AG04450 (cell line): Measurements from ENCODE around the gene MBOAT2. TPM values are rescaled to one million over a fixed set of nuclear protein-coding genes. Genes with fewer than 3 reads are reported as not detected.

Source experiments
- CTCF ChIA-PET: fragments of 300-600, 350-600 bp; formaldehyde crosslinking; extraction: SDS; loops from one replicate; lab custom pipeline; 2022; ENCODE audit warnings: antibody characterized with exemption, inconsistent platforms; lab: Charles Lee
- POLR2A ChIA-PET: fragments of 350-600 bp; formaldehyde crosslinking; extraction: SDS; loops from one replicate; lab custom pipeline; 2021; ENCODE audit warnings: antibody characterized with exemption, inconsistent platforms; lab: Yijun Ruan, JAX
- DNase-seq: peaks from one replicate; pipeline ENCODE4 v3.0.0-alpha.2; 2011; ENCODE audit warnings: low read depth, low spot score
- H3K27ac ChIP-seq: one replicate; pipeline ENCODE4 v1.5.1; 2012; ENCODE audit warnings: low read depth, low read length, control low read depth
- H3K27me3 ChIP-seq: one replicate; pipeline ENCODE4 v1.6.0; 2012; ENCODE audit warnings: low read length; ENCODE audit not compliant: control insufficient read depth, insufficient read depth
- H3K4me3 ChIP-seq: 2 replicates; pipeline ENCODE4 v1.5.1; 2011; ENCODE audit warnings: mild to moderate bottlenecking, low read depth, low read length, control low read depth
- H3K9me3 ChIP-seq: 2 replicates; pipeline ENCODE4 v1.5.1; 2012; ENCODE audit warnings: low read length; ENCODE audit not compliant: control insufficient read depth, insufficient read depth
- CTCF ChIP-seq: IDR thresholded peaks from 2 replicates; pipeline ENCODE4 v1.5.1; 2011; ENCODE audit warnings: low read depth, low read length, control low read depth, inconsistent platforms
- polyA plus RNA-seq: library from polyadenylated mRNA; depleted of rRNA; stranded (reverse); fragments of >200 nt; gene quantifications from 2 replicates; pipeline ENCODE4 v1.2.3, GENCODE V29; 2011

The MBOAT2 gene
- polyA plus RNA-seq, 1 experiment = 75.2 TPM

DNA sequence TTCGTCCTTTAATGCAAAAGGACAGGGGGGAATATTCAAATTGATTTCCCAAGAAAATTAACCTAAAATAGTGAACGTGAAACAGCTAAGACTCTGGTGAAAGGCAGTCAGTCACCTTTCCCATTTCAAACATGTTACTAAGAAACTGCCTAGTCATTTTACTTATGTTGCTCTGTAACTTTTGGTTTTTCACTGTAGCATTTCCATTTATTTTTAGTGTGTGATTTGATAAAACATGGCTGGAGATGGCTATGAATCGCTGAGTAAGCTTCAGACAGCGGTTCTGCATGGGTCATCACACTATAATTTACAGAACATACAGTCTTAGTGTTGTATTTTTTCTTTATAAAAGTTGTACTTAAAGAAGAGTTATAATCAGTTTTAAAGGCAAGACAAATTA is 150.1 kb downstream of the MBOAT2 start:
- ChIA-PET CTCF (no interaction called here), POLR2A (no interaction called here)
- no peaks in the 10 kb centered on the region for H3K9me3 ChIP-seq
- H3K27me3 ChIP-seq = no peaks in the 10 kb centered on the region
- no peak overlapping the region for H3K27ac ChIP-seq
- no peak overlapping the region for H3K4me3 ChIP-seq
- no peak for DNase-seq
- TF ChIP-seq CTCF = no peak

GRCh38 chr2:8851811-8852560 is 151.5 kb downstream of the MBOAT2 start:
- DNase-seq = no peak
- Histone ChIP-seq H3K4me3 (no peak overlapping the region), H3K27ac (no peak overlapping the region), H3K27me3 (no peaks in the 10 kb centered on the region), H3K9me3 (no peaks in the 10 kb centered on the region)
- TF ChIP-seq CTCF = no peak
- CTCF ChIA-PET = interaction anchor here (0.9 kb wide), 1 partner anchor 21 kb away, joined by 4 read pairs; no protein-coding TSS in a partner anchor
- POLR2A ChIA-PET = no interaction called here

DNA sequence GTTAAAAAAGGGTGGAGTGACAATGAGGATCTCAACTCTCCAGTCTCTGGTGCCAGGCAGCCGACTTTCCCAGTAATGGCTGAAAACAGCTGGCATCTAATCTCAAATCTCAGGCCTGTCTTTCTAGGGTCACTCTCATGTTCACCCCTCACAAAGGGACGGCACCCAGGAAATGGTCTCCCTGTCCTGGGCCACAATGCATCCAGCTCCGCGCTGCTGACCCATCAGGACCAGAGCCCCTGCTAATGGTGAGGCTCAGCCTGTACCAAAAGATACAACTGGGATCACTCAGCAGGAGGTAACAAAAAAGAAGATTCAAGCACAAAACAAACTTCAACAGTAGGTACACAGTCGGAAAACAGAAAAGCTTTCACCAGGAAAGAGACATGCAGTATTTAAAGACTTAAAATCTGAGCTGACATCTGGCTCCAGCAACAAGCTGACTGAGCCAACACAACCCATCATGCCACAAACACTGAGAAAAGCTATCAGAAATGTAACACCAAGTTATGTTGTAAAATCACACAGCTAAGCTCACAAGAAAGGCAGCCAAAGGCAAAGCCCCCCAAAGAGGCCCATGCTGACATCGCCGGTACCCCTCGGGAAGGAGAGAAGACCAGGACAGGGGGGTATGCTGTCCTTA is 152.5 kb downstream of the MBOAT2 start:
- Histone ChIP-seq H3K9me3 (no peaks in the 10 kb centered on the region), H3K27ac (no peak overlapping the region), H3K4me3 (no peak overlapping the region), H3K27me3 (no peaks in the 10 kb centered on the region)
- no peak for TF ChIP-seq CTCF
- DNase-seq = no peak
- ChIA-PET CTCF (interaction anchor here (0.9 kb wide), 1 partner anchor 22 kb away, joined by 4 read pairs; no protein-coding TSS in a partner anchor), POLR2A (no interaction called here)

GRCh38 chr2:8849327-8849726 is 154.2 kb downstream of the MBOAT2 start:
- ChIA-PET POLR2A (interaction anchor here (0.6 kb wide), 1 partner anchor 263 kb away, joined by 4 read pairs; no protein-coding TSS in a partner anchor), CTCF (interaction anchor here (1.3 kb wide), 1 partner anchor 23 kb away, joined by 5 read pairs; no protein-coding TSS in a partner anchor)
- peak; percentile 21 for DNase-seq
- TF ChIP-seq CTCF = no peak
- H3K9me3 ChIP-seq = no peaks in the 10 kb centered on the region
- H3K27me3 ChIP-seq = no peaks in the 10 kb centered on the region
- H3K4me3 ChIP-seq = no peak overlapping the region
- no peak overlapping the region for H3K27ac ChIP-seq
